Epithelial cell of esophagus (primary cell): ENCODE data around the gene PITX2.

Experiments used
- DNase-seq: peaks from one replicate; pipeline ENCODE4 v3.0.0; 2010; ENCODE audit warnings: low read depth
- H3K4me3 ChIP-seq: 2 replicates; pipeline ENCODE4 v1.5.1; 2011; ENCODE audit warnings: mild to moderate bottlenecking, low read length, control low read depth
- TF ChIP-seq, protein P1 (sequence below): IDR thresholded peaks from 2 replicates; pipeline ENCODE4 v1.5.1; 2011; ENCODE audit warnings: low read depth, mild to moderate bottlenecking, low read length, control low read depth, inconsistent platforms; ENCODE audit not compliant: insufficient read depth; ENCODE audit errors: missing control alignments

Gene PITX2

DNA sequence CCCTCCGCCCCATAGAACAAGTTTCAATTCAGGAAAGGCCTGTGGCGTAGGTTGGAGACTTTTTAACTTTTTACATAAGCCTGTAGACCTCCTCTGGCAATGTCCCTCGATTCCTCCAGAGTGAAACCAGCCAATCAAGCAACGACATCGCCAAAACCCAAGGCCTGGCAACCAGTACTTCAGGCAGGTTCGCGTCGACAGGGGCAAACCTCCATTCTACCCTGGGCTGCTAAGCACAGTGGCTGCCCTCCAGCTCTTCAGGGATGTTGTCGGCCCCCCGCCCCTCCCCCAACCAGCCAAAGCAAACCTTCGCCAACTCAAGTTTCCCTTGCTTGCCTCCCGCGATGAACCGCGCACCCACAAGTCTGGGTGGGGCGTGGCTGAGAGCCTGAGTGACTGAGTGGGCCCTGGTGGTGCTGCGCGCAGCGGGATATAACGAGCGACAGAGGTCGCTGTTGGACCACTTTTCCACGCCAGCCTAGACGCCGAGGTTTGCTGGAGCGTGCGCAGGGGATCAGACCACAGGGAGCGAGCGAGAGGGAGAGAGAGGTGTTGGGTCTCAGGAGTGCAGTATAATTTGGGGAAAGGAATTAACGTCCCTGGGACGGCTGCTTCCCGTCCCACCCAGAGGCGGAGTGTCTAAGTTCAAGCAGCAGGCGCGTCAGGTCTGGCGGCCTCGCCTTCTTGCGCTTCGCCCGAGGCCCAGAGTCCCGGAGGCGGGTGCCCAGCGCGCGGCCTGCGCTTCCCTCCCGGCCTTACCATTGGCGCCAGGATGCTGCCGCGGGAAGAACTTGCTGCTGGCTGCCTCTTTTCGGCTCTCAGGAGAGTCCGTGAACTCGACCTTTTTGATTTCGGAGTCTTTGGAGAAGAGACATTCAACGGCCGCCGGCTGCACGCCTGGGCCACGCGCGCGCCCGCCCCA, 9.0 kb upstream of the PITX2 start:
- H3K4me3 ChIP-seq = peak overlapping the region; percentile 32
- DNase-seq = peak; percentile 85
- TF ChIP-seq, protein P1, sequence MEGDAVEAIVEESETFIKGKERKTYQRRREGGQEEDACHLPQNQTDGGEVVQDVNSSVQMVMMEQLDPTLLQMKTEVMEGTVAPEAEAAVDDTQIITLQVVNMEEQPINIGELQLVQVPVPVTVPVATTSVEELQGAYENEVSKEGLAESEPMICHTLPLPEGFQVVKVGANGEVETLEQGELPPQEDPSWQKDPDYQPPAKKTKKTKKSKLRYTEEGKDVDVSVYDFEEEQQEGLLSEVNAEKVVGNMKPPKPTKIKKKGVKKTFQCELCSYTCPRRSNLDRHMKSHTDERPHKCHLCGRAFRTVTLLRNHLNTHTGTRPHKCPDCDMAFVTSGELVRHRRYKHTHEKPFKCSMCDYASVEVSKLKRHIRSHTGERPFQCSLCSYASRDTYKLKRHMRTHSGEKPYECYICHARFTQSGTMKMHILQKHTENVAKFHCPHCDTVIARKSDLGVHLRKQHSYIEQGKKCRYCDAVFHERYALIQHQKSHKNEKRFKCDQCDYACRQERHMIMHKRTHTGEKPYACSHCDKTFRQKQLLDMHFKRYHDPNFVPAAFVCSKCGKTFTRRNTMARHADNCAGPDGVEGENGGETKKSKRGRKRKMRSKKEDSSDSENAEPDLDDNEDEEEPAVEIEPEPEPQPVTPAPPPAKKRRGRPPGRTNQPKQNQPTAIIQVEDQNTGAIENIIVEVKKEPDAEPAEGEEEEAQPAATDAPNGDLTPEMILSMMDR = peak; percentile 77

- DNase-seq = no peak
- TF ChIP-seq, protein P1 = no peak
- H3K4me3 ChIP-seq = no peak overlapping the region
Measured at GRCh38 chr4:110630688-110631402, 8.0 kb upstream of the PITX2 start.

GRCh38 chr4:110629780-110630687, 7.2 kb upstream of the PITX2 start:
- no peak overlapping the region for H3K4me3 ChIP-seq
- TF ChIP-seq, protein P1 = no peak
- no peak for DNase-seq

DNA sequence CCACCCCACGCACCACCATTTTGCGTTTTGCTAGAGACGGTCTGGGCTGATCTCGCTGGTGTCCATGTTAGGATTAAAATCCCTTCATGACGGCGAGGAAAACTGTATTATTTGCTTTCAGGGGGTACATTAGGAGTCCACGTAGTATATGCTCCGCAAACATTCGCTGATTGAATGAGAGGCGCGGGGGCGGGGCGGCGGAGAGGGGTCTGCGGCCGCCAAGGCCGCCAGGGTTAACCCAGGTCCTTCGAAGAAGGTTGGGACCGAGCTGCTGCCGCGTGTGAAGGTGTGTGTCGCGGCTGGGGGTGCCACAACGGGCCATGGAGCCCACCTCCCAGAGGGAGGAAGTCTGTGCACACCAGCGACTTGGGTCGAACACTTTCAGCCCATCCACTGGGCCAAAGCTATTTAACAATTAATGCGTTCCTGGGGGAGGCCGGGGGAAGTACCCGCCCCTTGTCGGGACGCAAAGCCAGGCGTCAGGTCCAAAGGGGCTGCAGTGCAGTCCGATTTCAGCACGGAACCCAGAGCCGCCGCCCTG, 6.4 kb upstream of the PITX2 start:
- H3K4me3 ChIP-seq = no peak overlapping the region
- TF ChIP-seq, protein P1 = no peak
- no peak for DNase-seq

DNA sequence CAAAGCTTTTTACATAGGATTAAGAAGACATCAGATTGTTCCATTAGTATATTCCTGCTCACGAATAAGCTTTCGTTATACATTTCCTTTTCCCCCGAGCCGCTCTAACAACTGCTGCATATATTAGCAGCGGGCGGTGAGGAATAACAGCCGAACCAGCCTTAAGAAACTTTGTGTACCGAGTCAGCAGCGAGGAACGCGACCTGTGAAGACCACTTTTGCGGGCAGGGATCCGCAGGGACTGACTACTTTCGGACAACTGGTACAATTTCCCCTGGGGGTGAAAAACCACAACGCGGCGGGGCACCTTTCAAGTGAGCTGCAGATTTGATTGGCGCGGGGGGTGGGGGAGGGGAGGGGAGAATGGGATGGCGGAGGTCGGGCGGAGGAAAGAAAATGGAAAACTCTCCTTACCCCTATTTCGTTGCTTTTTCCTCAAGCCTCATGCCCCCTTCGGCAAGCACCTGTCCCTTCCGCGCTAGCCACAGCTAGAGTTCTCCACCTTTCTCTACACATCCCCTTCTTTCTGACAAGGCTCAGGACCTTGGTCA, 5.9 kb upstream of the PITX2 start:
- H3K4me3 ChIP-seq = no peak overlapping the region
- TF ChIP-seq, protein P1 = no peak
- DNase-seq = no peak

- H3K4me3 ChIP-seq = no peak overlapping the region
- TF ChIP-seq, protein P1 = no peak
- DNase-seq = no peak
Measured at GRCh38 chr4:110627977-110628662, 5.2 kb upstream of the PITX2 start.
